Cardiac fibroblast (primary cell): Measurements from ENCODE around the gene MCM8.
"Not testable (repeated sequence)": the region's sequence is repeated elsewhere in the genome, so short reads cannot be mapped to it uniquely, and the experiment has no call there.

Experiments used
- DNase-seq, 2 donors: peaks; one replicate each; pipeline versions ENCODE4 v3.0.0 to v3.0.0-alpha.2; 2010; ENCODE audit warnings: low read depth in 2 of 2
- H3K4me3 ChIP-seq, 2 donors: replicated peaks in 1 of 2; 1 replicate in 1 of 2; 2 replicates in 1 of 2; pipeline ENCODE4 v1.5.1; 2011; ENCODE audit warnings: low read depth in 2 of 2, low read length in 2 of 2, mild to moderate bottlenecking in 2 of 2, moderate library complexity in 1 of 2
- CTCF ChIP-seq: IDR thresholded peaks from one replicate; pipeline ENCODE4 v1.5.1; 2011; ENCODE audit warnings: low read depth, mild to moderate bottlenecking, low read length, inconsistent platforms

Gene MCM8

GRCh38 chr20:6024768-6025167, 74.3 kb downstream of the MCM8 start:
- no peak for DNase-seq
- no peak for TF ChIP-seq CTCF
- H3K4me3 ChIP-seq: no peak overlapping the region

DNA sequence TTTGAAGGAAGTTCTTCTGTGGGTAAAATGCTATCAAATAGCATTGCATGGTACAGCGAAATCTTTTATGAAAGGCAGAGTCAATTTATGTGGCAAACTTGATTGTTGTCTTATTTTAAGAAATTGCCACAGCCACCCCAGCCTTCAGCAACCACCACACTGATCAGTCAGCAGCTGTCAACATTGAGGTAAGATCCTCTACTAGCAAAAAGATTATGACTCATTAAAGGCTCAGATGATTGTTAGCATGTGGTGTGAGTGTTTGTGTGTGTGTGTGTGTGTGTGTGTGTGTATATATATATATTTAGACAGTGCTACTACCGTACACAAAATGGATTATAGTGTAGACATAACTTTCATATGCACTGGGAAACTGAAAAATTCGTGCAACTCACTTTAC, 75.6 kb downstream of the MCM8 start:
- peak in 1 of 2 donors; percentile 61 for DNase-seq
- H3K4me3 ChIP-seq: no peak overlapping the region

DNA sequence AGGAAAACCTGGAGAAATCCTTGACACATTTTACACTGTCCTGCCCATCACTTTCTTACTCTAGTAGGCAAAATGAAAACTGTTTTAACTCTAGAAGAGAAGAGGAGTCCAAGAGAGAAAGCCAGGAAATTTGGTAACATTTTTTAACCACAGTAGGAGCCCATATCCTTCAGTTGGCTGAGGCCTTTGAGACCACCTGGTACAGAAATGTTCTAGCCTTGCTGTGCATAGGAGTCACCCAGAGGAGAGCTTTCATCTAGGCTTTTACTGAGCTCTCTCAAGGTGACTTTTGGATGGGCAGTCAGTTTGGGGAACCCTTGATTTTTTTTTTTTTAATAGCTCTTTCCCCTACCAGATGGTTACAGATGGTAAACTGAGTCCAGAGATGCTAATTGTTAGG, 78.4 kb downstream of the MCM8 start:
- no peak for TF ChIP-seq CTCF
- DNase-seq: no peak

More for the DNA sequence above, 75.6 kb downstream of the MCM8 start:
- no peak for TF ChIP-seq CTCF

GRCh38 chr20:6029538-6029937, 79.1 kb downstream of the MCM8 start:
- no peak overlapping the region for H3K4me3 ChIP-seq
- peak; percentile 56 to 64 for DNase-seq
- no peak for TF ChIP-seq CTCF

More for the DNA sequence above, 78.4 kb downstream of the MCM8 start:
- no peak overlapping the region for H3K4me3 ChIP-seq

- no peak overlapping the region for H3K4me3 ChIP-seq
- no peak for DNase-seq
- TF ChIP-seq CTCF: no peak
Measured at GRCh38 chr20:6030453-6031080, 80.1 kb downstream of the MCM8 start.

DNA sequence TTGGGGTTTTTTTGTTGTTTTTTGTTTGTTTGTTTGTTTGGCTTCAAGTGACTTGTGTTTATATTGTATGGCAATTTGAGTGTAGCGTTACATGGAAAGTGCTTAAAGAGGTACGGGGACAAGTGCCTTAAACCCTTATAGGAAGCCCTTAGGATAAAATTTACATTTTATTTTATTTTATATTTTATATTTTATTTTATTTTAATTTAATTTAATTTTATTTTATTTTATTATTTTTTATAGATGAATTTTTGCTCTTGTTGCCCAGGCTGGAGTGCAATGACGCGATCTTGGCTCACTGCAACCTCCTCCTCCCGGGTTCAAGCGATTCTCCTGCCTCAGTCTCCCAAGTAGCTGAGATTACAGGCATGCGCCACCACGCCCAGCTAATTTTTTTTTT, 82.5 kb downstream of the MCM8 start:
- H3K4me3 ChIP-seq, DNase-seq: not testable (repeated sequence)

- DNase-seq: peak; percentile 15 to 42
- H3K4me3 ChIP-seq: no peak overlapping the region
- no peak for TF ChIP-seq CTCF
Measured at GRCh38 chr20:6034134-6034969, 83.9 kb downstream of the MCM8 start.
